Activated CD8-positive, alpha-beta T cell treated with anti-CD3 and anti-CD28 coated beads for 36 hours (primary cell): ENCODE measurements around the gene SYTL4. TPM values are rescaled to one million over a fixed set of nuclear protein-coding genes. Genes with fewer than 3 reads are reported as not detected.
A peak's percentile ranks its signal among the peaks of the same experiment; 100 is the strongest.

Source experiments
- ATAC-seq: fragments of 200-7000 bp; cut with Tn5 transposase; one replicate; pipeline ENCODE4 v1.10.0; 2021; ENCODE audit warnings: mild to moderate bottlenecking, moderate library complexity
- CTCF ChIA-PET: fragments of 350-600 bp; sonication (Branson Sonifier 250); formaldehyde crosslinking; loops from one replicate; lab custom pipeline; 2021; ENCODE audit warnings: antibody characterized with exemption; lab: Charles Lee
- POLR2A ChIA-PET: fragments of 350-600 bp; sonication (Branson Sonifier 250); formaldehyde crosslinking; loops from one replicate; lab custom pipeline; 2021; ENCODE audit warnings: antibody characterized with exemption; lab: Charles Lee
- DNase-seq: peaks from one replicate; pipeline ENCODE4 v3.0.0-alpha.2; 2020
- H3K27ac Mint-ChIP-seq: one replicate; pipeline ENCODE4 v1.8.0; 2021; ENCODE audit warnings: mild to moderate bottlenecking, mixed read lengths
- H3K27me3 Mint-ChIP-seq: one replicate; pipeline ENCODE4 v1.8.0; 2021; ENCODE audit warnings: mixed read lengths
- H3K36me3 Mint-ChIP-seq: one replicate; pipeline ENCODE4 v1.8.0; 2021; ENCODE audit warnings: low read depth, mixed read lengths
- H3K4me1 Mint-ChIP-seq: one replicate; pipeline ENCODE4 v1.8.0; 2021; ENCODE audit warnings: low read depth, mixed read lengths
- H3K4me3 Mint-ChIP-seq: one replicate; pipeline ENCODE4 v1.8.0; 2021; ENCODE audit warnings: mild to moderate bottlenecking, moderate library complexity, mixed read lengths
- H3K9me3 Mint-ChIP-seq: one replicate; pipeline ENCODE4 v1.8.0; 2021; ENCODE audit warnings: mixed read lengths
- intact Hi-C: fragments of 100-400 bp; cut with micrococcal nuclease; formaldehyde crosslinking; loops from one replicate; pipeline ENCODE4 v1.10.0; 2022
- total RNA-seq, 2 experiments: library from RNA; stranded (reverse); gene quantifications; one replicate each; pipeline ENCODE4 v1.2.3, GENCODE V29; 2021
- TF ChIP-seq, protein P1 (sequence below): fragments of 200-600 bp; IDR thresholded peaks from one replicate; pipeline ENCODE4 v1.8.0; 2022; ENCODE audit warnings: antibody characterized with exemption, mild to moderate bottlenecking

Gene SYTL4
- total RNA-seq, 2 experiments from 2014 or later: not detected

DNA sequence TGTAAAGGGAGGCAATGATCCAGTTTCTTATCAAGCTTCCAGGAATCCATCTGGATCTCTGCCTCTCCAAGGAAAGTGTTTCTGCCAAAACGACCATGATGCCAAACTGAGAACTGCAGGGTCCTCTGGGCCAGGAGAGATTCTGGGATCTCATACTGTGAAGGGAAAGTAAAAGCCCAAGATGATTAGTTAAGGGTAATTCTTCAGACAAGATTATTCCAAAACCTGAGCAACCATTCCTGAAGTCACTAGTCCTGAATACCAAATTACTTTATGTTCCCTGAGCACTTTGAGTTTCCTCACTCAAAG is 46.0 kb downstream of the SYTL4 start:
- no peak for DNase-seq
- ChIA-PET CTCF (interaction anchor here (0.7 to 9.6 kb wide), 9 partner anchors 11 to 1233 kb away, joined by 3 to 172 read pairs (median 4); no protein-coding TSS in a partner anchor), POLR2A (no interaction called here)
- TF ChIP-seq, protein P1, sequence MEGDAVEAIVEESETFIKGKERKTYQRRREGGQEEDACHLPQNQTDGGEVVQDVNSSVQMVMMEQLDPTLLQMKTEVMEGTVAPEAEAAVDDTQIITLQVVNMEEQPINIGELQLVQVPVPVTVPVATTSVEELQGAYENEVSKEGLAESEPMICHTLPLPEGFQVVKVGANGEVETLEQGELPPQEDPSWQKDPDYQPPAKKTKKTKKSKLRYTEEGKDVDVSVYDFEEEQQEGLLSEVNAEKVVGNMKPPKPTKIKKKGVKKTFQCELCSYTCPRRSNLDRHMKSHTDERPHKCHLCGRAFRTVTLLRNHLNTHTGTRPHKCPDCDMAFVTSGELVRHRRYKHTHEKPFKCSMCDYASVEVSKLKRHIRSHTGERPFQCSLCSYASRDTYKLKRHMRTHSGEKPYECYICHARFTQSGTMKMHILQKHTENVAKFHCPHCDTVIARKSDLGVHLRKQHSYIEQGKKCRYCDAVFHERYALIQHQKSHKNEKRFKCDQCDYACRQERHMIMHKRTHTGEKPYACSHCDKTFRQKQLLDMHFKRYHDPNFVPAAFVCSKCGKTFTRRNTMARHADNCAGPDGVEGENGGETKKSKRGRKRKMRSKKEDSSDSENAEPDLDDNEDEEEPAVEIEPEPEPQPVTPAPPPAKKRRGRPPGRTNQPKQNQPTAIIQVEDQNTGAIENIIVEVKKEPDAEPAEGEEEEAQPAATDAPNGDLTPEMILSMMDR: no peak
- ATAC-seq: no peak
- peaks cover 17% of the 10 kb centered on the region for H3K4me1 Mint-ChIP-seq
- no peaks in the 10 kb centered on the region for H3K9me3 Mint-ChIP-seq
- intact Hi-C loops: no loop called here
- no peak overlapping the region for H3K4me3 Mint-ChIP-seq
- H3K27me3 Mint-ChIP-seq: peaks cover 2% of the 10 kb centered on the region
- no peaks in the 10 kb centered on the region for H3K36me3 Mint-ChIP-seq
- H3K27ac Mint-ChIP-seq: no peak overlapping the region

DNA sequence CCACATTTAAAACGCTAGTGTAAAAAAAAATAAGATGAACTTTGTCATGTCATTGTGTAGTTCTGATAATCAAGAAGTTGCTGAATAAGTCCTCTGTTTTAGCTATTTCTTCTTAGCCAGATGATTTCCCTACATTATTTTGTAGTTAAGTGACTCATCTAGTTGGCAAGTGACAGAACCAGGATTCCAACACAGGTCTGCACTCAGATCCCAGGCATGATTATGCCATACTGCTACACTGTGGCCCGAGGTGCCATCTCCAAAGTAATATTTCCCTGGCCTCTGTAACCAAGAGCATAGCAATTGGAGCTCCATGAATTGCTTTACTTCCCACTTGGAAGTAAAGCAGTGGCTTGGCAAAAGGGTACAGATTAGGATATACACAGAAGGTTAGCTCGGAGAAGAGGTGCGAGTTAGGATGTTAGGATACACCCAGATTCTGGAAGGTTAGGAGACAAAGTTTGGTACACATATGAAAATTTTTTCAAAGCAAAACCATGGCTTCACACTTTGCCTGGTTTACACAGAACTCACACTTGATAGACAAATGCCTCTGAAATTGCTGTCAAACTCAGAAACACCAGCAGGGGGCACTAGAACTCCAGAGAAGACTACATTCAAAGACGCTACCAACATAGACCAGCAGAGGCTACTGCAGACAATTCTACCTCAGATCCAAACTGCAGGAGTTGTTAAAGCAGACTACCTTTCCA is 46.5 kb downstream of the SYTL4 start:
- Mint-ChIP-seq H3K36me3 (no peaks in the 10 kb centered on the region), H3K27ac (no peak overlapping the region), H3K27me3 (peaks cover 2% of the 10 kb centered on the region), H3K4me3 (no peak overlapping the region), H3K4me1 (peaks cover 17% of the 10 kb centered on the region), H3K9me3 (no peaks in the 10 kb centered on the region)
- ATAC-seq: peak; percentile 75
- intact Hi-C loops: no loop called here
- ChIA-PET CTCF (interaction anchor here (0.7 to 9.6 kb wide), 14 partner anchors 11 to 1233 kb away, joined by 3 to 172 read pairs (median 4); no protein-coding TSS in a partner anchor), POLR2A (interaction anchor here (0.6 kb wide), 1 partner anchor 365 kb away, joined by 4 read pairs; no protein-coding TSS in a partner anchor)
- TF ChIP-seq, protein P1: peak; percentile 70
- DNase-seq: peak; percentile 78

DNA sequence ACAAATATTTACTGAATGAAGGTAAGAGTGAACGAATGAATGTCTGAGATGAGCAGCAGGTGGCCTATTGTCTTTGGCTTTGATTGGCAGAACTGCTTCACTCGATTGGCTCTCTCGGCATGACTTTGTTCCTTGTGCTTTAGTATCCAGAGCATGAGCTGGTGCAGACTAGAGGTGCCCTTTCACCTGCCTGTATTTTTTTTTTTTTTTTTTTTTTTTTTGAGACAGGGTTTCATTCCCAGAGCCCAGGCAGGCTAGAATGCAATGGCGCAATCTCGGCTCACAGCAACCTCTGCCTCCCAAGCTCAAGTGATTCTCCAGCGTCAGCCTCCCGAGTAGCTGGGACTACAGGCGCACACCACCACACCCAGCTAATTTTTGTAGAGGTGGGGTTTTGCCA is 49.0 kb downstream of the SYTL4 start:
- TF ChIP-seq, protein P1: no peak
- H3K27me3 Mint-ChIP-seq: no peaks in the 10 kb centered on the region
- no peak overlapping the region for H3K27ac Mint-ChIP-seq
- DNase-seq: no peak
- H3K4me3 Mint-ChIP-seq: no peak overlapping the region
- ChIA-PET CTCF (interaction anchor here (1.0 to 9.6 kb wide), 3 partner anchors 8 to 86 kb away, joined by 3 to 172 read pairs (median 5); no protein-coding TSS in a partner anchor), POLR2A (no interaction called here)
- no peaks in the 10 kb centered on the region for H3K9me3 Mint-ChIP-seq
- intact Hi-C loops: no loop called here
- H3K36me3 Mint-ChIP-seq: no peaks in the 10 kb centered on the region
- no peak for ATAC-seq
- H3K4me1 Mint-ChIP-seq: peaks cover 15% of the 10 kb centered on the region

DNA sequence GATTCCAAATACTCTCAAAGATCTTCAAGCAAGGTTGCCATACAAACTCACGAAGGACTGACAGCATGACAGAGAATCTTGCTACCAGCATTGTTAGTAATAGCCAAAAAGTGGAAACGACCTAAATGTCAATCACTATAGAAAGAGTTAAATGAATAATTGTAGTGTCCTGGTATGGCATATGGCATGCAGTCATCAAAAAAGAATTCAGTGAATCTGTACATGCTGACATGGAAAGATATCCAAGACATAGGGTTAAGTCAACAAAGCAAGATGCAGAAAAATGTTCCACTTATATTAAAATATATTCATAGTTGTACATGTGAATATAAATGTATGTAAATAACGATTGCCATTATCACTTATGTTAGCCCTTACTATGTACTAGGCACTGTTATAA is 50.3 kb downstream of the SYTL4 start:
- Mint-ChIP-seq H3K9me3 (no peaks in the 10 kb centered on the region), H3K27me3 (no peaks in the 10 kb centered on the region), H3K4me3 (no peak overlapping the region), H3K27ac (no peak overlapping the region), H3K36me3 (no peaks in the 10 kb centered on the region), H3K4me1 (peaks cover 2% of the 10 kb centered on the region)
- ChIA-PET POLR2A (no interaction called here), CTCF (interaction anchor here (2.0 to 9.6 kb wide), 2 partner anchors 10 to 87 kb away, joined by 6 to 172 read pairs; no protein-coding TSS in a partner anchor)
- ATAC-seq: no peak
- TF ChIP-seq, protein P1: no peak
- intact Hi-C loops: no loop called here
- no peak for DNase-seq

DNA sequence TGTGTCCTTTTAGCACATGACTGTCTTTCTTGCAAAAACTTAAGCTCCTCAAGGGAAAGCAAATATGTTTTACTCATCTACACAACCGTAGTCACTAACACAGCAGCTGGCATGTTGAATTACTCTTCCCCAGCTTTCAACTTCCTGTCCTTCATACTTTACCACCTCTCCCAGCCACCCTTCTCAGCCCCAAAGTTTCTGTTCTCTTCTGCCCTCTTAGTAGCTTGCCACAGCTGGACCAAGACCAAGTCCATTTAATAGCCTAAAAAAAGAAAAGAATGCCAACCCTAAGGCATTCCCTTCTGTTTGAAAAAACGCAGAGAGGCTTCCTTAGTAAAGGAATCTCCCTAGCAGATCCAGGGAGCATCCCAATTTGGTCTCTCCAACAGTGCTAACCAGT is 51.2 kb downstream of the SYTL4 start:
- DNase-seq: no peak

More for the DNA sequence above, 51.2 kb downstream of the SYTL4 start:
- no peaks in the 10 kb centered on the region for H3K36me3 Mint-ChIP-seq
- CTCF ChIA-PET: interaction anchor here (2.0 to 9.6 kb wide), 2 partner anchors 9 to 88 kb away, joined by 6 to 172 read pairs; no protein-coding TSS in a partner anchor
- no peaks in the 10 kb centered on the region for H3K4me1 Mint-ChIP-seq
- no peaks in the 10 kb centered on the region for H3K27me3 Mint-ChIP-seq
- no peak overlapping the region for H3K27ac Mint-ChIP-seq
- TF ChIP-seq, protein P1: no peak
- POLR2A ChIA-PET: no interaction called here
- intact Hi-C loops: no loop called here
- H3K4me3 Mint-ChIP-seq: no peak overlapping the region
- no peaks in the 10 kb centered on the region for H3K9me3 Mint-ChIP-seq
- ATAC-seq: no peak
